Stimulated activated CD8-positive, alpha-beta memory T cell treated with anti-CD3 and anti-CD28 coated beads, Interleukin-2, amount 100 ng/mL, for 1 hour (primary cell): ENCODE data around the gene ACHE.

Experiments used
- DNase-seq, 2 donors: peaks; one replicate each; pipeline ENCODE4 v3.0.0-alpha.2; 2020; ENCODE audit warnings: low read depth in 2 of 2

Gene ACHE

DNA sequence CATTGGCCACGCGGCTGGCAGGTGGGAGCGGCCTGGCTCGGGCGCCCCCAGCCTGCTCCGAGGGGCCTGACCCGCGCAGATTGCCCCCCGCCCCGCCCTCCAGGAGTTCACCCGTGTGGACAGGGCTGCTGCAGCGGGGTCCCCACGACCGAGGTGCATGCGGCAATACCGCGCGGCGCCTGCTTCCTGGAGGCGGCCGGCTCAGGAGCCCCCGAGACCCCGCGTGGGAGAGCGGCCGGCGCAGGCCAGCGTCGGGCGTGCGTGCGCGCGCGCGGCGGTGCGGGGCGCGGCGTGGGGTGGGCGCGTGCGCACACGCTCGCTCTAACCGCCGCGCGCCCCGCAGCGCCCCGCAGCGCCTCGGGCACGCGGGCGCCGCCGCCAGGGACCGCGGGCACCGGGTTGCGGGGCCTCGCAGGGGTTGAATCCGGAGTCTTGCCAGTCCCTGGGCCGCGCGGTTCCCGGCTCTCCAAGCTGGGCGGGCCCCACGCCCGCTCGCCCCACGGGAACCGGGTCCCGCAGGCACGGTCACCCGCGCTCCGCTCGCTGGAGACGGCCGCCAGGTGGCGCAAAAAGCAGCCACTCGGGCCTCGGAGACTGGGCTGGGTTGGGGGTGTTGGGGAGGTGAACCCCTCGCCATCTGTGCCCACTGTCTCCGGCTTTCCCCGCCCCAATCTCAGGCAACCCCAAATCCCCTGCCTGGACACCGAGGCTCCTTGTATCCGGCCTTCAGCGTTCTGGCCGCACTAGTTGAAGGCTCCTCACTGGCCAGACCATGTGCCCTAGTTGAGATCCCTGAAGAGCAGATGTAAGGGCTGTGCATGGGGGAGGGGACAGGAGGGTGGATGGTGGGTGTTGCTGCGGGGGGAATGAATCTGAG is 1.3 kb upstream of the ACHE start:
- peak in 1 of 2 donors; percentile 49 for DNase-seq

DNA sequence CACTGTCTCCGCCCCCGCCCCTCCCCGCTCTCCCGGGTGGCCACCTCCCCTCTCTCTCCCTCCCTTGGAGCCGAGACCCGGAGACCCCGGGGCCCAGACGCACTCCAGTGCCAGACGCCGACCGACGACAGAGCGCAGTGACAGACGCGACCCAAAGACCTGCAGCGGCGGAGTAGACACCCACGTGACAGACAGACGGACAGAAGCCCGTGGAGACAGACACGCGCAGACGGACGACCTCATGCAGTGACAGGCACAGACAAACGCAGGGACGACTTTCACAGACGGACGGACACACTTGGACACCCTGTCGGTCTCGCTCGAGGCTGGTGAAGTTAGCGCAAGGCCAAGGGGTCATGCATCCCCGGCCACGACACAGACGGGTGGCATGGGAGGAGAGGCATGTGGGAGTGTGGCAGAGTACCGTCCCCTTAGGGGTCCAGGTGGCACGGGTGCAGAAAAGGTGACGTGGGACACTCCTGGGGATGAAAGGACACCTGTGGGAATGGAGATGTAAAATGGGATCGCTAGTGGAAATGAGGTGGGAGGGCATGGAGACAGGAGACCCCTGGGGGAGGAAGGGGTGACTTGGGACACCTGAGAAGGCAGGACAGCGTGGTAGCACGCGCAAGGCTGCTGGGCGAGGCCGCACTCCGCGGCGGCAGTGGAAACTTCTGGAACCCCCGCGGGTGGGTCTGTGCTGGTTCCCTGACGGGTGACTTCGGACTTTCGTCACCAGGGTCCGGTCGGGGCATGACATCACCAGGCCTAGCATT is 456 bp upstream of the ACHE start:
- DNase-seq = no peak

DNA sequence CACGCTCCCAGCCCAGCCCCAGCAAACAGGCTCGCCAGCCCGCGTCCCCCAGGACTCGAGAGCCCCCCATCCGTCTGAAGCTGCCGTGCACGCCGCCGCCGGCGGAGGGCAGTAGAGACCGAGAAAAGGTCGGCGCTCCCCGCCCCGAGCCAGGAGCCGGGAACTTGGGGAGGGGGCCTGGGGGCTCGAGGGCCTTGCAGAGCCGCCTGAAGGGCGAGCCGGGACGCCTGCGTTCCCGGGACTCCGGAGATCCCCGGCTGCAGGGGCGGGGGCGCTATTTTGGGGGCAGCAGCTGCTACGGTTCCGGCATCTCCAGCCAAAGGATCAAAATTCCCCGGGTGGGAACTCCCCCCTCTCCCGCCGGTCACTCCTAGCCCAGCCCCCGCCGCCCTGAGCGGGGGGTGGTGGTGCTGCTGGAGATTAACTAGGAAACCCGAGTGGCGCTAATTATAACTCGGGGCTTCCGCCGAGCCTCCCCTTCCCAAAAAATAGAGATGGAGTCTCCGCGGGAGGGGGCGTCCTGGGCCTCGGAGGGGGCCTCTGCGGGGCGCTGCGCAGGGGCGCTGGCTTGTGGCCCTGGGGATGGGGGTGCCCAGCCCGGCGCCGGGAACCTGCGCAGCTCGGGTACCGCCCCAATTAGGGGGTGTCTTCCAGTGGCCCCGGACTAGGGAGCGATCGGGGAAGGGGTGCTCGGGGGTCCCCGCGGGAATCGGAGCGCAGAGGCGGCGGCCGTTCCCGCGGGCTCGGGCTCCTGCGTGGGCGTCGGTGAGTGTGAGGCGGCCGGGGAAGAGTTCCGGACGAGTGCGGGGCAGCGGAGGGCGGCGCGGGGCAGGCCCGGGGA is 608 bp downstream of the ACHE start:
- DNase-seq = peak in 1 of 2 donors; percentile 41

DNA sequence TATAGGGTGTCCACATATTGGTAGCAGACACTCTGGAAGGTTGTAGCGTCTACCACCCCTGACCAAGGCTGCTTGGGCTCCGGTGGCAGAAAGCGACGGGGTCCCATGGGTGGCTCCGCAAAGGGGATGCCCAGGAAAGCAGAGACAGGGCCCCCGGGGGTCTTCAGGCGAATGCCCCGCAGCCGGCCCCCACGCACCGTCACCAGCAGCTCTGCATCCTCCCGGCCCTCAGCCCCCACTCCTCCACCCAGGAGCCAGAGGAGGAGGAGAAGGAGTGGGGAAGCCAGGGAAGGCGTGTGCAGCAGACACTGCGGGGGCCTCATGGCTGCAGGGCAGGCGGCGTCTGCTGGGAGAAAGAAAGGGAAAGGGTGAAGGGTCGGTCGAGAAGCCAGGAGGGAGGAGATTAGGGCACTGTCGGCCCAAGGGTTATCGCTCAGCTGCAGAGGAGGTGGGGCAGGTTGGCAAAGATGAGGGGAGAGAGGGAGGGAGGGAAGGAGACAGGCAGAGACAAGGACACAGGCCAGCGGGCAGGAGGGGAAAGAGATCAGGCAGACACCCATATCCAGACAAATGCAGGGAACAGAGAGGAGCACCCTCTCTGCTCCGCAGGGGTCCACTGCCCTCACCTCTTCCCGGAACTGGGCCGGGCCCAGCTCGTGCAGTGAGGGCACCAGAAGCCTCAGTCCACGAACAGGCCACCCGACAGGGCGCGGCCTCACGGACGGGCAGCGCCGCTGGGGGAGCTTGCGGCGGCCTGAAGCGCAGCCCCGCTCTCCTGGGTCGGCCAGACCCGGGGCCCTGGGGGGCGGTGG is 1.6 kb downstream of the ACHE start:
- DNase-seq = no peak

DNA sequence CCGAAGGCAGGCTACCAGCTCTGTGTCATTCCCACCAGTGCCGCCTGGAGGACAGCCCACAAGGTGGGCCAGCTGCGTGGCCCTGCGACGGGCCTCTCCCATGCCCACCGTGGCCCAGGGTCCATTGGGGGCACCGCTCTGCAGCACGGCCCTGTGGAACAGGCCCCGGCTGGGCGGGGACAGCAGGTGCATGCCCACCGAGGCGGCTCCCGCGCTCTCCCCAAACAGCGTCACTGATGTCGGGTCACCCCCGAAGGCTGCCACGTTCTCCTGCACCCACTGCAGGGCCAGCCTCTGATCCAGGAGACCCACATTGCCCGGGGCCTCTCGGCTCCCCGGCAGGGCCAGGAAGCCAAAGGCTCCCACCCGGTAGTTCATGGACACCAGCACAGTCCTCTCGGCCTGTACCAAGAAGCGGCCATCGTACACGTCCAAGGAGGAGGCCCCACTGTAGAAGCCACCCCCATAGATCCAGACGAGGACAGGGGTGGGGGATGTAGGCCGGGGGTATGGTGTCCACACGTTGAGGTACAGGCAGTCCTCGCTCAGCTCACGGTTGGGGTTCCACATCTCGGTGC is 2.3 kb downstream of the ACHE start:
- DNase-seq = no peak

DNA sequence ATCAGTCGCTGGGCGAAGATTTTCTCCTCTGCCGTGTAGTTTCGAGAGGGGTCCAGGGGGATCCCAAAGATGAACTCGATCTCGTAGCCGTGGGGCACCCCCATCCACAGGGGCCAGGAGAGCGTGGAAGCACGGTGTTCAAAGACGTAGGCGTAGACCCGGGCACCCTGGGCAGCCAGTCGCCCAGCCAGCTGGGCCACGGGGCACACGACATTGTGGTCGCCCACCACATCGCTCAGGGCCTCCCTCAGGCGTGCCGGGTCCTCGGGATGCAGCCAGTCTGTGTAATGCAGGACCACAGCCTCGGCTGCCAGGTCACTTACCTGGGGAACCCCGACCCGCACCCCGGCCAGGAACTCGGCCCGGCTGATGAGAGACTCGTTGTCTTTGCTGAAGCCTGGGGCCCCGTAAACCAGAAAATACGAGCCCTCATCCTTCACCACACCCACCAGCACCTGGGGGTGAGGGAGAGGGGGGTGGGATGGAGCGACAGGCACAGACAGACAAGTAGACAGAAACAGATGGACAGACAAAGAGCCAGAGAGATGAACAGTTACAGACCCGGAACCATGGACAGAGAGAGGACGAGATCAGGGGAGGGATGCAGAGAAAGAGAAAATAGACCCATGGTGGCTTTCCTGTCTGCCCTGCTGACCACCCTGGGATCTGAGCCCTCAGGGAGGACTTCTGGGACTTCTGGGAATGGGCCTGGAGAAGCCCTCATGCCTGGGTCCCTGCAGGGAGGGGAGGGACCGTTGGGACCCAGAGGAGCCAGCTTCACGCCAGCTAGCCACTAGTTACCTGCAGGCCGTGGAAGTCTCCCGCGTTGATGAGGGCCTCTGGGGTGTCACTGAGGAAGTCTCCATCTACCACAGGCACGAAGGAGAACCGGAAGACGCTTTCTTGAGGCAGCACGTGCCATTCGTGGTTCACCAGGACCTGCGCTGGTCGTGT is 3.0 kb downstream of the ACHE start:
- no peak for DNase-seq

DNA sequence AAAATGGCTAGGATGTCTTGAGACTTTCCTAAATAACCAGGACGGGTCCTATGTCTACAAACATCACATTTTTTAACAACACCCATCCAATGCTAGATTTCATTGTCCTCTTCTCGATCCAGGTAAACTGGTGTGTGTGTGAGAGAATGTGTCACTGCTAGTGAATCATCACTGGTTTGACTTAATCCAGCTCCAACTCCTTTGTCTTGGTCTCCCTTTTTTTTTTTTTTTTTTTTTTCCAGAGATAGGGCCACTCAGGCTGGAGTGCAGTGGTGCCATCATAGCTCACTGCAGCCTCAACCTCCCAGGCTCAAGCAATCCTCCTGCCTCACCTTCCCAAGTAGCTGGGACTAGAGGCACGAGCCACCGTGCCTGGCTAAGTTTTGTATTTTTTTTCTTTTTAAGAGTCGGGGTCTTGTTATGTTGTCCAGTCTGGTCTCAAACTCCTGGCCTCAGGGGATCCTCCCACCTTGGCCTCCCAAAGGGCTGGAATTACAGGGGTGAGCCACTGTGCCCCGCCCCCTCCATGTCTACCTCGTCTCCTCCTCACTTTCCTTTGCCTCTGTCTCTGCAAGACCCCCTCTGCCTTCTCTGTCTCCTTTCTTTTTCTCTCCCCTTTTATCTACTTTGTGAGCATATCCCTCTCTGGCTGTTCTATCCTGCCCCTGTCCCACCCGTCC is 4.0 kb downstream of the ACHE start:
- DNase-seq = no peak

DNA sequence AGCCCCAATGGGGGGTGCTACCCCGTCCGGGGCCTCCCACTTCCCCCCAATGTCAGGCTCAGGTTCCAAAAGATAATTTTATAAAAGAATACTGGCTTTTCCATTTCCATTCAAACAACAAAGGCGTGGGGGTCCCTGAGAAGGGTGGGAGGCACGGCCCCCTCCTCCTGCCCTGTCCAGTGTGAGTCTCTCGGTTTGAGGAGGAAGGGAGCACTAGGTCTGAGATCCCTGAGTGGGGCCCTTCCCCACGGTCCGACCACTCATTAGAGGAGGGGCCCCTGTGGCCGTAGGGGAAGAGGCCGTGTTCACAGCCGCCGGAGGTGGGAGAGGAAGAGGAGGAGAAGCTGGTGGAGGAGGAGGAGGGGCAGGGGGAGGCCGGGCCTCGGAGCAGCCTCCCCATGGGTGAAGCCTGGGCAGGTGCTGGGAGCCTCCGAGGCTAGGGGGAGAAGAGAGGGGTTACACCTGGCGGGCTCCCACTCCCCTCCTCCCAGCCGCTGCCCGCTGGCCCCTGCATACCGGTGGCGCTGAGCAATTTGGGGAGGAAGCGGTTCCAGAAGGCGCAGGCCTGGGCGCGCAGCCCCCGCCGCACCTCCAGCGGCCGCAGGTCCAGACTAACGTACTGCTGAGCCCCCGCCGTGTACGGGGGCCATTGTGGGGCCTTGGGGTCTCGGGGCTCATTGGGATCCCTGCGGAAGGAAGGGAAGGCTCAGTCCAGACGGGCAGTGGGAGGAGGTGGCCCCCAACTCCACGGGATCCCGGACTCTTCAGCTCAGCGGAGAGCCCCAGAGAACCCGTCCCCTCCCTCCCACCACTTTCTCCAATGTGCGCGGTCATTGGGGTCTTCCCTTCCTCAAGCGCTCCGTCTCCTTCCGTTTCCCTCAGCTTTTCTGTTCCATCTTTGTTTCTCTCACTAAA is 4.8 kb downstream of the ACHE start:
- DNase-seq = no peak

DNA sequence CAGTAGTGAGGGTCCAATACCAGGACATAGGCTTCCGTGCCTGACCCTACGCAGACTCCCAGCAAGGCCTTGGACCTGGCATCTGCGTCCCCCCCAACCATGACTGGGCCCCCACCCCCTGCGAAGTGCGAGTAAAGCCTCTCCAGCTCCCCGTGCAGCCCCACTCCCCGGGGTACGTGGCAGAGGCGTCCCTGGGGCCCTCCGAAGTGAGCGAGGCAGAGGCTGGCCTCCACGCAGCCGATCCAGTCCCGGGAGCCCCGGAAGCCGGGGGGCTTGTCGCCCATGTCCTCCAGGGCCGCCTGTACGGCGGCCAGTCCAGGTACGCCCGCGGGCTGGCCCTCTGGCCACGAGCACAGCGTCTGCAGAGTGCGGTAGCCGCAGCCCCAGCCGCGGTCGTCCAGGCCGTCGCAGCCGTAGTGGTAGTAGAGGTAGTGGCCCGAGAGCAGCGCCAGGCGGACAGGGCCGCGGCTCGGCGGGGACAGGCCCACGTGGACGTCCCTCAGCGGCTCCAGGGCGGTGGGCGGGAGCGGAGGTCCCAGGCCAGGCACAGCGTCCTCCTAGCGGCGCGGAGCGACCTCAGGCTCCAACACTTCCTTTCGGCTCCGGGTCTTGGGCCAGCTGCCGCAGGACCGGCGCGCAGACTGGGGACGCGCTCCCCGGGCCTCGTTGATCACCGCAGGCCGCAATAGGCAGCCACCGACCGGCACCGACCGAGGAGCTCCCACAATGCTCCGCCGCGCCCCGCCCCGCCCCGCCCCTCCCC is 6.5 kb downstream of the ACHE start, which contains the start of gene UFSP1:
TSS of gene UFSP1 (minus strand) at position 728 of the 763 bp plus-strand sequence. CDS start at position 284, 444 bp downstream.
- no peak for DNase-seq

DNA sequence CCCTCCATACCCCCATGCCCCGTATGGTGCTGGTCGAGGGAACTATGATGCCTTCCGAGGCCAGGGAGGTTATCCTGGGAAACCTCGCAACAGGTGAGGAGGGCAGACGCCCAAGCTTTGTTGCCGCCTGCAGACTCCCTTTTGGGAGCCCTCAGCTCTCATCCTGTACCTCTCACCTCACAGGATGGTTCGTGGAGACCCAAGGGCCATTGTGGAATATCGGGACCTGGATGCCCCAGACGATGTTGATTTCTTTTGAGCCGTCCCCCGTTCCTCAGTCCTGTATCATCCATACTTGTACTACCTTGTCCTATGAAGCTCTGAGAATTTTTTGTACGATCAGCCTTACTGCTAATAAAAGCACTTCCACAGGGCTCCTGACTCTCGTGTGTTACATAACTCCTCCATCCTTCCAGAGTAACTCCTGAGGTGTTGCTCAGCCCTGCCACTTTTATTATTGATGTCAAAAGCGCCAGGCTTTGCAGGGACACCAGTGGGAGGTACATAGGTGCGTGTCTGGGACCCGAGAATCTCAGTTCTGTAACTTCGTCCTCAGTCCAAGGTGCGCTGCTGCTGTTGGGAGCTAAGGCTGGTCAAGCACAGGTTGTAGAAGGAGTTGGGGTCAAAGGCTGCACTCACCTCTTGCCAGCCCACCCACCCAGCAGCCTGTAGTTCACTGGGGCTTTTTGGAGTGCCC is 7.2 kb downstream of the ACHE start:
- no peak for DNase-seq

DNA sequence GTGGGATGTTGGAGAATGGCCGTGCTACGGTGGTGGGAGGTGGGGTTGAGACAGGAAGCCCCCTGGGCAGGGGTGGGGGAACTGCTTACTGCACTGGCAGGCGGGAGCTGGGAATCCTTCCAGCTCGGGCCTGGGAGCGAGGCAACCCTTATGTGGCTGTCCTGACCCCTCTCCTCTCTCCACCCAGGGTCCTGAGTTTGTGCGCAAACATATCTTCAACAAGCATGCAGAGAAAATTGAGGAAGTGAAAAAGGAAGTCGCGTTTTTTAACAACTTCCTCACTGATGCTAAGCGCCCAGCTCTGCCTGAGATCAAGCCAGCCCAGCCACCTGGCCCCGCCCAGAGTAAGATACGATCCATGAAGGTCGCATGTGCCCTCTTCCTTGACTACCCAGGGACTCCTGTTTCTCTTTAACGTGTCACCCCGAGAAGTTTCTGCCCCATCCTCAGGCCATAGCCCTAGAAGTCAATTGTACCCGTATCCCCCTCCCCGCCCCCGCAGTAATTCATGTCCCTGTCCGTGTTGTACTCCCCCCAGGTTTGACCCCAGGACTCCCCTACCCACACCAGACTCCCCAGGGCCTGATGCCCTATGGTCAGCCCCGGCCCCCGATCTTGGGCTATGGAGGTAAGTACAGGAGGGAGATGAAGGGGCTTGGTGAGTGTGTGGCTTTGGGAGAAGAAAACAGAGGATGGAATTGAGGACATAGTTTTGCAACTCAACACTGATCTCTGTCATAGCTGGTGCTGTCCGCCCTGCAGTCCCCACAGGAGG is 8.0 kb downstream of the ACHE start:
- no peak for DNase-seq

DNA sequence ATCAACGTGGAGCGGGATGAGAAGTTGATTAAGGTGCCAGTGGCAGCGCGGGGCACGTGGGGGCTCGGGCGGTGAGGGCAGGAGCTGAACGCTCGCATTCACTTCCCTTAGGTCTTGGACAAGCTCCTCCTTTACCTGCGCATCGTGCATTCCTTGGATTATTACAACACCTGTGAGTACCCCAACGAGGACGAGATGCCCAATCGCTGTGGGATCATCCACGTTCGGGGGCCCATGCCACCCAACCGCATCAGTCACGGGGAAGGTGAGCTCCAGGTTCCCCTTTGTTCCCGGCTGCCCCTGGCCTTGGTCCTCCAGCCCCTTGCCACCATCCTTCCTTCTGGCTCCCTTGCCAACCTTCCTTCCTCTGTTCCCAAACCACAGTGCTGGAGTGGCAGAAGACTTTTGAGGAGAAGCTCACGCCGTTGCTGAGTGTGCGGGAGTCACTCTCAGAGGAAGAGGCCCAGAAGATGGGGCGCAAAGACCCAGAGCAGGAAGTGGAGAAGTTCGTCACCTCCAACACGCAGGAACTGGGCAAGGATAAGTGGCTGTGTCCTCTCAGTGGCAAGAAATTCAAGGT is 8.7 kb downstream of the ACHE start:
- no peak for DNase-seq

DNA sequence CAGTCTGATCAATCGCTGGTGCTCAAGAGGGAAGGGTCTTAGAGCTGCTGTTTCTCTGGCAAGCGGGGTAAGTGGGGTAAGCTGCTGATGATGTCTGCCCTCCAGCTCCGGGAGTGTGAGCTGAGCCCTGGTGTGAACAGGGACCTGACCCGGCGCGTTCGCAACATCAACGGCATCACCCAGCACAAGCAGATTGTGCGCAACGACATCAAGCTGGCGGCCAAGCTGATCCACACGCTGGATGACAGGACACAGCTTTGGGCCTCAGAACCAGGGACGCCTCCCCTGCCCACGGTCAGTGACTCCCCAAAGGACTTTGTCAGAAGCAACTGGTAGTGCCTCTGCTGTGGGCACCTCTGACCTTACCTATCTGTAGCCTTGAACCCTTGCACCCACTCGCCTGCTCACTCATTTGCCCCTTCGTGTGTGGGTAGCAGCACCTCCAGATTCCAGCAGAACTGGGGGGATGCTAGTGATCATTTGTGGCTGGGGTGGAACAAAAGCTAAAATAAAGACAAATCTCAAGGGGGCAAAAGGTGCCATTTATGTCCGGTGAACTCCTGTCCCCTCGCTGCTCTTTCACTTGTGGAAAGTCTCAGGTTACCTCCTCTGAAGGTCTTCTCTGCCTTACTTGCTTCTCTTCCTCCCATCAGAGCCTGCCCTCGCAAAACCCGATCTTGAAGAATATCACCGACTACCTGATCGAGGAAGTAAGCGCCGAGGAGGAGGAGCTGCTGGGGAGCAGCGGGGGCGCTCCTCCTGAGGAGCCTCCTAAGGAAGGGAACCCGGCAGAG is 9.3 kb downstream of the ACHE start:
- DNase-seq = no peak

DNA sequence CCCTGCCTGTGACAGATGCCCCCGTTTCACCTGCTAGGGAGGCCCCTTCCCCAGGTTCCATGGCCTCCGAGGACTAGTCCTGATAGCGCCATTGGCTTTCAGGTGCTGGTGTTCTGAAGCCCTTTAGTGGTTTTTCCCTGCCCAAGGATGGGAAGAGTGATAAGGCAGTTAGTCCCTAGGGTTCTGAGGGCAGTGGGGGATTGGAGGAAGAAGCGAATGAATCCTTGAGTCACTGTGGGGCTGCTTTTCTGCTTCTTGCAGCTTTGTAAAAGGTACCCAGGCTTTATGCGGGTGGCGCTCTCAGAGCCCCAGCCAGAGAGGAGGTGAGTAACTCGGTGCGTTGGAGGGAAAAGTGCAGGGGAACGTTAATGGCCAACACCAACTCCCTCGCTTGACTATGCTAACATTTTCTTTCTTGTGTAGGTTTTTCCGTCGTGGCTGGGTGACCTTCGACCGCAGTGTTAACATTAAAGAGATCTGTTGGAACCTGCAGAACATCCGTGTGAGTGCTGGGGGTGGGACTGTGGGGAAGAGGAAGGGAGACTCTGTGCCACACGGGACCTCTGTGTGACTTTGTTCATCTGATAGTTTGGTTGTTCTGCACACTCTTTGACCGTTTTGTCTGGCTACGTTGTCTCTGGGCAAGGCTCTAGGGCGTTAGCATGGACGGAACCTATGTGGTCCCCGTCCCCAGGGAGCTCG is 10.1 kb downstream of the ACHE start:
- DNase-seq = no peak
